CD14-positive monocyte (primary cell): ENCODE results near the gene ALG5. TPM values are rescaled to one million over a fixed set of nuclear protein-coding genes. Genes with fewer than 3 reads are reported as not detected.

Source experiments
- DNase-seq, 3 donors: peaks; one replicate each; pipeline ENCODE4 v3.0.0-alpha.2; 2011 to 2022
- H2AFZ ChIP-seq: 2 replicates; pipeline ENCODE4 v1.6.0; 2012; ENCODE audit warnings: mild to moderate bottlenecking, low read depth, low read length, inconsistent platforms; ENCODE audit not compliant: insufficient read depth, poor library complexity, severe bottlenecking
- H3K27ac ChIP-seq, 2 donors: 1 replicate in 1 of 2; 2 replicates in 1 of 2; pipeline ENCODE4 v1.5.1; 2012 to 2013; ENCODE audit warnings: low read length in 2 of 2, control low read depth in 1 of 2, inconsistent platforms in 1 of 2, low read depth in 1 of 2, mild to moderate bottlenecking in 1 of 2
- H3K27me3 ChIP-seq, 2 donors: one replicate each; pipeline versions ENCODE4 v1.6.0 to v1.6.1; 2011 to 2013; ENCODE audit warnings: low read length in 2 of 2; ENCODE audit not compliant: control insufficient read depth in 2 of 2, insufficient read depth in 2 of 2
- H3K36me3 ChIP-seq, 2 donors: replicated peaks in 1 of 2; 1 replicate in 1 of 2; 2 replicates in 1 of 2; pipeline versions ENCODE4 v1.5.1 to v1.6.1; 2012 to 2013; ENCODE audit warnings: low read length in 2 of 2, control low read depth in 1 of 2, inconsistent platforms in 1 of 2, mild to moderate bottlenecking in 1 of 2; ENCODE audit not compliant: insufficient read depth in 2 of 2, control insufficient read depth in 1 of 2
- H3K4me1 ChIP-seq, 2 donors: 1 replicate in 1 of 2; 2 replicates in 1 of 2; pipeline versions ENCODE4 v1.5.1 to v1.6.1; 2012 to 2013; ENCODE audit warnings: low read length in 2 of 2, control low read depth in 1 of 2, inconsistent platforms in 1 of 2, mild to moderate bottlenecking in 1 of 2, moderate library complexity in 1 of 2; ENCODE audit not compliant: insufficient read depth in 2 of 2, control insufficient read depth in 1 of 2
- H3K4me2 ChIP-seq: replicated peaks from 2 replicates; pipeline ENCODE3; 2012; ENCODE audit warnings: low read length, moderate library complexity, mild to moderate bottlenecking; ENCODE audit not compliant: poor library complexity, severe bottlenecking; ENCODE audit errors: extremely low read depth
- H3K4me3 ChIP-seq, 3 experiments: fragments of 200-600 bp in 1 of 3; sonication (generic) in 1 of 3; replicated peaks in 1 of 3; 1 replicate in 2 of 3; 2 replicates in 1 of 3; pipeline ENCODE4 v1.5.1; 2011 to 2013; ENCODE audit warnings: low read length in 3 of 3, mild to moderate bottlenecking in 3 of 3, control low read depth in 2 of 3, low read depth in 2 of 3, inconsistent platforms in 1 of 3, moderate library complexity in 1 of 3
- H3K79me2 ChIP-seq: 2 replicates; pipeline ENCODE4 v1.6.0; 2012; ENCODE audit warnings: mild to moderate bottlenecking, control low read depth, inconsistent platforms, low read length, moderate library complexity; ENCODE audit not compliant: insufficient read depth
- H3K9ac ChIP-seq: 2 replicates; pipeline ENCODE4 v1.6.0; 2017; ENCODE audit warnings: low read length, mild to moderate bottlenecking; ENCODE audit not compliant: insufficient read depth, poor library complexity, severe bottlenecking
- H3K9me3 ChIP-seq, 2 donors: replicated peaks in 1 of 2; 1 replicate in 1 of 2; 2 replicates in 1 of 2; pipeline versions ENCODE4 v1.5.1 to v1.6.1; 2012 to 2013; ENCODE audit warnings: low read length in 2 of 2, control low read depth in 1 of 2; ENCODE audit not compliant: control insufficient read depth in 1 of 2, insufficient read depth in 1 of 2
- H4K20me1 ChIP-seq: 2 replicates; pipeline ENCODE4 v1.6.0; 2012; ENCODE audit warnings: mild to moderate bottlenecking, low read length, control low read depth, moderate library complexity; ENCODE audit not compliant: insufficient read depth
- H3K27ac Mint-ChIP-seq, 7 donors: one replicate each; pipeline ENCODE4 v1.8.0; 2020; ENCODE audit warnings: mild to moderate bottlenecking in 7 of 7, mixed read lengths in 7 of 7, moderate library complexity in 6 of 7, inconsistent platforms in 2 of 7
- H3K27me3 Mint-ChIP-seq, 3 donors: one replicate each; pipeline ENCODE4 v1.8.0; 2021 to 2022; ENCODE audit warnings: low read depth in 3 of 3, mild to moderate bottlenecking in 3 of 3, mixed read lengths in 3 of 3, moderate library complexity in 3 of 3, inconsistent platforms in 1 of 3
- H3K36me3 Mint-ChIP-seq, 2 donors: one replicate each; pipeline ENCODE4 v1.8.0; 2020; ENCODE audit warnings: mixed read lengths in 2 of 2, inconsistent platforms in 1 of 2, mild to moderate bottlenecking in 1 of 2
- H3K4me1 Mint-ChIP-seq: one replicate; pipeline ENCODE4 v1.8.0; 2020; ENCODE audit warnings: mild to moderate bottlenecking, mixed read lengths
- H3K4me3 Mint-ChIP-seq, 2 donors: one replicate each; pipeline ENCODE4 v1.8.0; 2020; ENCODE audit warnings: mild to moderate bottlenecking in 2 of 2, mixed read lengths in 2 of 2, moderate library complexity in 1 of 2
- H3K9me3 Mint-ChIP-seq, 7 donors: one replicate each; pipeline ENCODE4 v1.8.0; 2020 to 2022; ENCODE audit warnings: mixed read lengths in 7 of 7, mild to moderate bottlenecking in 6 of 7, moderate library complexity in 6 of 7, inconsistent platforms in 2 of 7
- CTCF ChIP-seq: fragments of 200-600 bp; IDR thresholded peaks from one replicate; pipeline ENCODE4 v1.8.0; 2022; ENCODE audit warnings: antibody characterized with exemption, mild to moderate bottlenecking
- WGBS: methylation state at CpG from one replicate; pipeline ENCODE4 v1.1.5; 2013; ENCODE audit warnings: missing lambda C conversion rate; ENCODE audit not compliant: insufficient coverage; 5-methylcytosine and 5-hydroxymethylcytosine counted together
- intact Hi-C, 2 donors: fragments of 100-400 bp; cut with micrococcal nuclease; formaldehyde crosslinking; loops; one replicate each; pipeline versions ENCODE4 v1.15.0 to v1.15.1; 2023
- polyA plus RNA-seq, 3 donors: library from polyadenylated mRNA; depleted of rRNA in 1 of 3; unstranded in 2 of 3; stranded (reverse) in 1 of 3; fragments of 300-500 nt in 2 of 3; fragments of >200 nt in 1 of 3; fragmentation: Illumina TruSeq in 2 of 3; gene quantifications; 1 replicate in 2 of 3; 2 replicates in 1 of 3; pipeline ENCODE4 v1.2.3, GENCODE V29; 2012 to 2021

The ALG5 gene
- polyA plus RNA-seq, 3 donors, result 19.3 to 77.5 (median 73.3) TPM

GRCh38 chr13:37047032-37047431, 47.9 kb upstream of the ALG5 start:
- no CpG with 5 or more reads among the region's 2 CpGs for WGBS
- H3K27ac ChIP-seq, result no peak overlapping the region
- DNase-seq, result no peak
- H4K20me1 ChIP-seq, result peaks cover 51% of the 10 kb centered on the region
- H3K27me3 Mint-ChIP-seq, result no peaks in the 10 kb centered on the region
- no peak overlapping the region for H3K4me2 ChIP-seq
- intact Hi-C loops, result no loop called here
- no peak overlapping the region for H2AFZ ChIP-seq
- no peak overlapping the region for H3K27ac Mint-ChIP-seq
- peaks cover 45 to 59% of the 10 kb centered on the region in 2 donors for H3K36me3 Mint-ChIP-seq
- TF ChIP-seq CTCF, result no peak
- peaks cover 65 to 85% of the 10 kb centered on the region in 2 donors for H3K36me3 ChIP-seq
- no peaks in the 10 kb centered on the region for H3K27me3 ChIP-seq
- no peak overlapping the region for H3K4me3 Mint-ChIP-seq
- no peak overlapping the region for H3K4me3 ChIP-seq
- no peaks in the 10 kb centered on the region for H3K4me1 ChIP-seq
- peaks cover 39% of the 10 kb centered on the region for H3K79me2 ChIP-seq
- H3K4me1 Mint-ChIP-seq, result no peaks in the 10 kb centered on the region
- H3K9me3 ChIP-seq, result no peaks in the 10 kb centered on the region
- H3K9me3 Mint-ChIP-seq, result no peaks in the 10 kb centered on the region
- no peak overlapping the region for H3K9ac ChIP-seq

- Mint-ChIP-seq H3K4me3 (no peak overlapping the region), H3K27me3 (no peaks in the 10 kb centered on the region), H3K4me1 (no peaks in the 10 kb centered on the region), H3K36me3 (peaks cover 52 to 69% of the 10 kb centered on the region in 2 donors), H3K27ac (no peak overlapping the region), H3K9me3 (no peaks in the 10 kb centered on the region)
- TF ChIP-seq CTCF, result no peak
- H3K4me3 ChIP-seq, result no peak overlapping the region
- H3K27me3 ChIP-seq, result no peaks in the 10 kb centered on the region
- no peak for DNase-seq
- peaks cover 29% of the 10 kb centered on the region for H3K79me2 ChIP-seq
- H3K4me2 ChIP-seq, result no peak overlapping the region
- intact Hi-C loops, result no loop called here
- H4K20me1 ChIP-seq, result peaks cover 41% of the 10 kb centered on the region
- H3K27ac ChIP-seq, result no peak overlapping the region
- no peaks in the 10 kb centered on the region for H3K4me1 ChIP-seq
- no peak overlapping the region for H3K9ac ChIP-seq
- H3K9me3 ChIP-seq, result no peaks in the 10 kb centered on the region
- H2AFZ ChIP-seq, result no peak overlapping the region
- no CpG with 5 or more reads among the region's 1 CpG for WGBS
- H3K36me3 ChIP-seq, result peaks cover 73 to 86% of the 10 kb centered on the region in 2 donors
Measured at GRCh38 chr13:37046062-37046461, 46.9 kb upstream of the ALG5 start.
